ENCODE measurements around the gene OLA1. TPM values are rescaled to one million over a fixed set of nuclear protein-coding genes. Genes with fewer than 3 reads are reported as not detected.
A peak's percentile ranks its signal among the peaks of the same experiment; 100 is the strongest.

OLA1 gene
- total and polyA plus RNA-seq, 2 experiments from 2014 or later = 94.0 to 150 TPM

DNA sequence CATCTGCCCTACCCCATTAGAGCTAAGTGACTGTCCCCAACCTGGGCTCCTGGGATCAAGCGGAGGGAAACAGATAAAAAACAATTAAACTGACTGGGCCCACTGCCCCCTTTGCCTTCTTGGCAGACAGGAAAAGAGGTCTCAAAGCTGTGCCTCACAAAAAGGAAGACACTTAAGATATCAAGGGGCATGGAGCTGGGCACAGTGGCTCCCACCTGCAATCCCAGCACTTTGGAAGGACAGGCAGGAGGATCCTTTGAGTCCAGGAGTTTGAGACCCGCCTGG is 208.0 kb downstream of the OLA1 start:
- Histone ChIP-seq H3K4me1 (ENCODE audit: low read depth) (no peaks in the 10 kb centered on the region), H3K27me3 (no peaks in the 10 kb centered on the region), H3K9me3 (ENCODE audit: low read depth) (no peaks in the 10 kb centered on the region), H3K27ac (no peak overlapping the region), H3K36me3 (no peaks in the 10 kb centered on the region), H3K4me3 (no peak overlapping the region)
- DNase-seq (ENCODE audit: low read depth in 1 of 2, low spot score in 1 of 2) = no peak
- TF ChIP-seq, protein P1, sequence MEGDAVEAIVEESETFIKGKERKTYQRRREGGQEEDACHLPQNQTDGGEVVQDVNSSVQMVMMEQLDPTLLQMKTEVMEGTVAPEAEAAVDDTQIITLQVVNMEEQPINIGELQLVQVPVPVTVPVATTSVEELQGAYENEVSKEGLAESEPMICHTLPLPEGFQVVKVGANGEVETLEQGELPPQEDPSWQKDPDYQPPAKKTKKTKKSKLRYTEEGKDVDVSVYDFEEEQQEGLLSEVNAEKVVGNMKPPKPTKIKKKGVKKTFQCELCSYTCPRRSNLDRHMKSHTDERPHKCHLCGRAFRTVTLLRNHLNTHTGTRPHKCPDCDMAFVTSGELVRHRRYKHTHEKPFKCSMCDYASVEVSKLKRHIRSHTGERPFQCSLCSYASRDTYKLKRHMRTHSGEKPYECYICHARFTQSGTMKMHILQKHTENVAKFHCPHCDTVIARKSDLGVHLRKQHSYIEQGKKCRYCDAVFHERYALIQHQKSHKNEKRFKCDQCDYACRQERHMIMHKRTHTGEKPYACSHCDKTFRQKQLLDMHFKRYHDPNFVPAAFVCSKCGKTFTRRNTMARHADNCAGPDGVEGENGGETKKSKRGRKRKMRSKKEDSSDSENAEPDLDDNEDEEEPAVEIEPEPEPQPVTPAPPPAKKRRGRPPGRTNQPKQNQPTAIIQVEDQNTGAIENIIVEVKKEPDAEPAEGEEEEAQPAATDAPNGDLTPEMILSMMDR (IDR thresholded peaks at IDR 0.05; ENCODE audit: low read depth, low read length) = no peak

DNA sequence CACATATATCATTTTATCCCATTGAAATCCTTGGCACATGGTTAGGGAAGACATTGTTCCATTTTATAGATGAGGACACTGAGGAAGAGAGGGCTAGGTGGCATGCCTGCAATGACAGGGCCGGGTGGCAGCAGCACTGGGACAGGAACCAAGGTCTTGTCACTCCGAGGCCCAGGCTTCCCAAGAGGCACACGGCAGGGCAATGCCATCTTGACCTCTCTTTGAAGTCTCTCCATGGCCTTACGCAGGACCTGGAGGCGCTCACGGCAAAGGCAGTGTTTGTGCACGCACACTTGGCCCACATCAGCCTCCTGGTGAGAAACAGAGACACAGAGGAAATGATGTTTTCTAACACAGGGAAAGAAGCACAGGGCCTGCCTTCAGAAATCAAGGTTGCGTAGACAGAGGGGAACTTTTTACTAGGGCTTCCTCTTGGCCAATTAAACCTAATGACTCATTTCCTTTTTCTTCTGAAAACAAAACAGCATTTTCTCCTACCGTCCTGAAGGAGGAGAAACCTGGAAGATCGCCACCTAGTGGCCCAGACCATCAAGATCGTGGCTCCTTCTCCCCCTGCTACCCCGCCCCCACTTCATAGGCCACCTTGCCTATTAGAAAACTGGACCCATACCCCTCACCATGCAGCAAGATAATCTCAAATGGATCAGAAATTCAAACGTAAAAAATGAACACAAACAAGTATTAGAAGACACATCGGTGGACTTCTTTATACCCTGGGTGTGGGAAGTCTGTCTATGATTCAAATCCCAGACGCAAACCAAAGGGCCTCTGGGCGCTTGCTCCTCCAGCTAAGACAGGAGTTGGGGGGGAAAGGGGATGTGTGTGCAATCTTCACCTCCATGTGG is 208.5 kb downstream of the OLA1 start:
- DNase-seq (ENCODE audit: low read depth in 1 of 2, low spot score in 1 of 2) = peak; percentile 91 to 98
- H3K9me3 ChIP-seq (ENCODE audit: low read depth) = no peaks in the 10 kb centered on the region
- TF ChIP-seq, protein P1 (IDR thresholded peaks at IDR 0.05; ENCODE audit: low read depth, low read length) = peak; percentile 87
- H3K4me3 ChIP-seq = no peak overlapping the region
- no peaks in the 10 kb centered on the region for H3K36me3 ChIP-seq
- no peaks in the 10 kb centered on the region for H3K4me1 ChIP-seq (ENCODE audit: low read depth)
- no peak overlapping the region for H3K27ac ChIP-seq
- no peaks in the 10 kb centered on the region for H3K27me3 ChIP-seq

DNA sequence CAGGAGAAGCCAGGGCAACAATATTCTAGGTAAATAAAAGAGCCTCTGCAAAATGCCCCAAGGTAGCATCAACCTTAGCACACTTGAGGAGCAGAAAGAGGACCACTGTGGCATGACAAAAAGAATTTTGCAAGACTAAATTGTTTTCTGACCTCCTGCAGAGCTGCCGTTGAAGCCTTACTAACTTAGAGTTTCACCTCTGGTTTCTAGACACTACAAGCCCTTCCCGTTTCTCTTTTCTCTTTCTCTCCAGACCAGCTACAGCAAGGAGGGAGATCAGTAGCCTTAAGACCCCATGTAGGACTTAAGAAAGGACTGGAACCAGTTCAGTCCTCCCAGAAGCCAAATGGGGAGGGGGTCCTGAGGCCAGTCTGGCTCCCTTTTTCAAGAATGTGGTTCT is 209.9 kb downstream of the OLA1 start:
- Histone ChIP-seq H3K4me1 (ENCODE audit: low read depth) (no peaks in the 10 kb centered on the region), H3K36me3 (no peaks in the 10 kb centered on the region), H3K27me3 (no peaks in the 10 kb centered on the region), H3K27ac (no peak overlapping the region), H3K4me3 (no peak overlapping the region), H3K9me3 (ENCODE audit: low read depth) (no peaks in the 10 kb centered on the region)
- TF ChIP-seq, protein P1 (IDR thresholded peaks at IDR 0.05; ENCODE audit: low read depth, low read length) = no peak
- no peak for DNase-seq (ENCODE audit: low read depth in 1 of 2, low spot score in 1 of 2)

DNA sequence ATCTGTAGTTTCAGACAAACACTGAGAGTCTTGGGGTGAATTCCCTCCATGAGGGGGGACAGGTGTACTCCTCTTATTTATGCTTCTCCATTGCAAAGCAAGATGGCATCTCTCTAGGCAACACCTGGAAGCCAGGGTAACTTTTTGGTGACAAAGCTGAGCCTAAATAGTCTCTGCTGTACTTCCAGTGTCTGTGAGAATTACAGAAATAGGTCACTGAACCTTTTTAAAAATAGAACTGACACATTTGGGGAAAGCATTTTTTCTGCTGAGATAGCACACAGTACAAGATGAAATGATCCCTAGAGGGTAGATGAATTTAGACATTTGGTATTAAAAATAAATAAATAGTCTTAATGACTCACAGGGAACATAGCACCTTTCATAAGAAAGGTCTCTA is 211.5 kb downstream of the OLA1 start:
- Histone ChIP-seq H3K36me3 (no peaks in the 10 kb centered on the region), H3K9me3 (ENCODE audit: low read depth) (no peaks in the 10 kb centered on the region), H3K4me3 (no peak overlapping the region), H3K27ac (no peak overlapping the region), H3K4me1 (ENCODE audit: low read depth) (no peaks in the 10 kb centered on the region), H3K27me3 (no peaks in the 10 kb centered on the region)
- TF ChIP-seq, protein P1 (IDR thresholded peaks at IDR 0.05; ENCODE audit: low read depth, low read length) = no peak
- no peak for DNase-seq (ENCODE audit: low read depth in 1 of 2, low spot score in 1 of 2)

DNA sequence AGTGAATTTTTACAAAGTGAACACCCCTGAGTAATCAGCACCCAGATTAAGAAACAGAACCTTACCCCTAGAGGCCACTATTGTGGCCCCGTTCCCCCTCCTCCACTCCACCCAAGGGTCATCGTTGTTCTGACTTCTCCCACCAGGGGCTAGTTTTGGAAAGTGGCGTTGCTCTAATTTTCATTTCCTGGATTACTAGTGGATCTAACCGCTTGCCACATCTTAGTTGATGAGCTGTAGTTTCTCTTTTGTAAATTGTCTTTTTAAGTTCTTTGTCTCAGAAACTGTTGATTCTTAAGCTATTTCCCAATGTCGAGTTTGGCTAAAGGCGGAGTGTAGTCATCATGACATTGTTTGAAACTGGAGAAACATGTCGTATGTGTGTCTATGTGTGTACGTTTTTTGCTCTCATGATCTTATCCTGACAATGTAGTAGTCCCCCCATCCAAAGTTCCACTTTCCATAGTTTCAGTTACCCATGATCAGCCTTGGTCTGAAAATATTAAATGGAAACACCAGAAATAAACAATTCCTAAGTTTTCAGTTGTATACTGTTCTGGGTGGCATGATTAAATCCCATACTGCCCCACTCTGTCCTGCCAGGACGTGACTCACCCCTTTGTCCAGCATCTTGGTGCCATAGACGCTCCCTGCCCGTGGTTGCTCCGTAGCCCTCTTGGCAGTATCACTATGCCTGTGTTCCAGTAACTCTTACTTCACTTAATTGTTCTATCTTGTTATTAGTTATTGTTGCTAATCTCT is 212.2 kb downstream of the OLA1 start:
- H3K9me3 ChIP-seq (ENCODE audit: low read depth) = no peaks in the 10 kb centered on the region
- no peak overlapping the region for H3K27ac ChIP-seq

More for the DNA sequence above, 212.2 kb downstream of the OLA1 start:
- Histone ChIP-seq H3K4me1 (ENCODE audit: low read depth) (no peaks in the 10 kb centered on the region), H3K36me3 (no peaks in the 10 kb centered on the region), H3K27me3 (no peaks in the 10 kb centered on the region), H3K4me3 (no peak overlapping the region)
- TF ChIP-seq, protein P1 (IDR thresholded peaks at IDR 0.05; ENCODE audit: low read depth, low read length) = peak; percentile 49
- DNase-seq (ENCODE audit: low read depth in 1 of 2, low spot score in 1 of 2) = peak in 1 of 2 donors; percentile 64

All from cardiac muscle cell (in vitro differentiated cells and primary cell).